GM23338 (cell line): ENCODE results near the gene PTPRZ1. TPM values are rescaled to one million over a fixed set of nuclear protein-coding genes. Genes with fewer than 3 reads are reported as not detected.

Experiments used
- ATAC-seq: fragments of 200-7000 bp; cut with Tn5 transposase; 3 replicates; pipeline ENCODE4 v1.9.1; 2020
- DNase-seq: peaks from one replicate; pipeline ENCODE4 v3.0.0-alpha.2; 2015; ENCODE audit warnings: low spot score
- H2AFZ ChIP-seq: fragments of 200-600 bp; sonication (generic); 2 replicates; pipeline ENCODE4 v1.8.0; 2016; ENCODE audit warnings: antibody characterized with exemption, mild to moderate bottlenecking, moderate library complexity
- H3F3A ChIP-seq: fragments of 200-600 bp; sonication (generic); replicated peaks from 2 replicates; pipeline ENCODE4 v1.8.0; 2017; ENCODE audit warnings: antibody characterized with exemption, mixed run types, low read depth
- H3K27ac ChIP-seq: fragments of 200-600 bp; sonication (generic); 2 replicates; pipeline ENCODE4 v1.6.1; 2016; ENCODE audit warnings: low read depth
- H3K27me3 ChIP-seq: fragments of 200-600 bp; sonication (generic); 2 replicates; pipeline ENCODE4 v1.8.0; 2016; ENCODE audit warnings: mild to moderate bottlenecking, mixed run types, moderate library complexity; ENCODE audit not compliant: insufficient read depth
- H3K36me3 ChIP-seq: fragments of 200-600 bp; sonication (generic); 2 replicates; pipeline ENCODE4 v1.8.0; 2016; ENCODE audit warnings: mild to moderate bottlenecking; ENCODE audit not compliant: insufficient read depth
- H3K4me1 ChIP-seq: fragments of 200-600 bp; sonication (generic); 2 replicates; pipeline ENCODE4 v1.8.0; 2016; ENCODE audit warnings: mild to moderate bottlenecking, moderate library complexity; ENCODE audit not compliant: insufficient read depth
- H3K4me2 ChIP-seq: fragments of 200-600 bp; sonication (generic); 2 replicates; pipeline ENCODE4 v1.7.1; 2017; ENCODE audit warnings: mixed run types
- H3K4me3 ChIP-seq: fragments of 200-600 bp; sonication (generic); 2 replicates; pipeline ENCODE4 v1.6.1; 2016; ENCODE audit warnings: mixed run types
- H3K79me2 ChIP-seq: fragments of 200-600 bp; sonication (generic); replicated peaks from 2 replicates; pipeline ENCODE4 v1.8.0; 2017; ENCODE audit warnings: mild to moderate bottlenecking; ENCODE audit not compliant: insufficient read depth
- H3K9me2 ChIP-seq: fragments of 200-600 bp; sonication (generic); 2 replicates; pipeline ENCODE4 v1.8.0; 2017; ENCODE audit not compliant: insufficient read depth
- H4K20me1 ChIP-seq: fragments of 200-600 bp; sonication (generic); replicated peaks from 2 replicates; pipeline ENCODE4 v1.8.0; 2017; ENCODE audit warnings: mild to moderate bottlenecking; ENCODE audit not compliant: insufficient read depth
- H3K27ac Mint-ChIP-seq: 2 replicates; pipeline ENCODE4 v1.8.0; 2020; ENCODE audit warnings: inconsistent platforms, mild to moderate bottlenecking, moderate library complexity, mixed read lengths
- H3K27me3 Mint-ChIP-seq: 3 replicates; pipeline ENCODE4 v1.8.0; 2022; ENCODE audit warnings: low read depth, mild to moderate bottlenecking, moderate library complexity, mixed read lengths, inconsistent platforms; ENCODE audit not compliant: insufficient read depth, poor library complexity
- H3K36me3 Mint-ChIP-seq: 3 replicates; pipeline ENCODE4 v1.8.0; 2021; ENCODE audit warnings: low read depth, mild to moderate bottlenecking, inconsistent platforms, moderate library complexity, mixed read lengths
- H3K4me1 Mint-ChIP-seq: 3 replicates; pipeline ENCODE4 v1.8.0; 2020; ENCODE audit warnings: mild to moderate bottlenecking, inconsistent platforms, mixed read lengths
- H3K4me3 Mint-ChIP-seq: 3 replicates; pipeline ENCODE4 v1.8.0; 2021; ENCODE audit warnings: moderate library complexity, mild to moderate bottlenecking, inconsistent platforms, mixed read lengths
- H3K9me3 Mint-ChIP-seq: 3 replicates; pipeline ENCODE4 v1.8.0; 2020; ENCODE audit warnings: moderate library complexity, mild to moderate bottlenecking, inconsistent platforms, mixed read lengths
- CREB1 ChIP-seq: fragments of 250-450 bp; sonication (Bioruptor Pico); IDR thresholded peaks from 2 replicates; pipeline ENCODE4 v1.5.0; 2020; ENCODE audit warnings: low read depth, mild to moderate bottlenecking, moderate library complexity
- EZH2 ChIP-seq: fragments of 200-600 bp; sonication (generic); IDR thresholded peaks from one replicate; pipeline ENCODE4 v1.8.0; 2017; ENCODE audit warnings: antibody characterized with exemption, mild to moderate bottlenecking, low read depth; ENCODE audit not compliant: unreplicated experiment
- EZH2phosphoT487 ChIP-seq: fragments of 200-600 bp; sonication (generic); IDR thresholded peaks from one replicate; pipeline ENCODE4 v1.8.1; 2018; ENCODE audit warnings: antibody characterized with exemption; ENCODE audit not compliant: unreplicated experiment
- JUNB ChIP-seq: IDR thresholded peaks from one replicate; pipeline ENCODE4 v1.6.1; 2016; ENCODE audit warnings: antibody characterized with exemption; ENCODE audit not compliant: unreplicated experiment
- NANOG ChIP-seq: IDR thresholded peaks from 2 replicates; pipeline ENCODE4 v1.6.1; 2016; ENCODE audit warnings: antibody characterized with exemption, borderline replicate concordance
- POLR2AphosphoS5 ChIP-seq: IDR thresholded peaks from 2 replicates; pipeline ENCODE4 v1.6.1; 2016; ENCODE audit warnings: antibody characterized with exemption, low read depth
- ZNF331 ChIP-seq: fragments of 250-450 bp; sonication (Bioruptor Pico); IDR thresholded peaks from 2 replicates; pipeline ENCODE4 v1.5.0; 2020; ENCODE audit warnings: low read depth, mild to moderate bottlenecking, moderate library complexity
- polyA plus RNA-seq: library from polyadenylated mRNA; unstranded; fragments of >200 nt; fragmentation: Nextera tagmentation; extraction: Ambion mirVana; gene quantifications from 2 replicates; pipeline ENCODE4 v1.2.1, GENCODE V29; 2016
- total RNA-seq: library from RNA; depleted of rRNA; stranded (reverse); fragments of >200 nt; shearing (Covaris generic); gene quantifications from 2 replicates; pipeline ENCODE4 v1.2.3, GENCODE V29; 2014
- TF ChIP-seq, protein P1 (sequence below), 2 experiments: fragments of 200-600 bp in 1 of 2; sonication (generic) in 1 of 2; conservative IDR thresholded peaks; 2 replicates each; pipeline versions ENCODE4 v1.5.1 to v1.6.1; 2016 to 2017; ENCODE audit warnings: antibody characterized with exemption in 2 of 2, low read depth in 2 of 2, mild to moderate bottlenecking in 2 of 2, moderate library complexity in 1 of 2
- TF ChIP-seq, protein P2 (sequence below): IDR thresholded peaks from 2 replicates; pipeline ENCODE4 v1.6.1; 2016; ENCODE audit warnings: antibody characterized with exemption
- TF ChIP-seq, protein P3 (sequence below): fragments of 250-450 bp; sonication (Bioruptor Pico); IDR thresholded peaks from 2 replicates; pipeline ENCODE4 v1.5.0; 2020; ENCODE audit warnings: mild to moderate bottlenecking, moderate library complexity
- TF ChIP-seq, protein P4 (sequence below): IDR thresholded peaks from one replicate; pipeline ENCODE4 v1.6.1; 2018; ENCODE audit warnings: antibody characterized with exemption; ENCODE audit not compliant: unreplicated experiment

Gene PTPRZ1
- total and polyA plus RNA-seq, 2 experiments from 2014 or later, result 160 to 230 TPM

GRCh38 chr7:121945480-121946236 lies 72.7 kb downstream of the PTPRZ1 start:
- no peaks in the 10 kb centered on the region for H3F3A ChIP-seq
- no peaks in the 10 kb centered on the region for H4K20me1 ChIP-seq
- no peak overlapping the region for H3K4me3 ChIP-seq
- H3K27ac Mint-ChIP-seq, result peak overlapping the region; percentile 77
- TF ChIP-seq, protein P1, sequence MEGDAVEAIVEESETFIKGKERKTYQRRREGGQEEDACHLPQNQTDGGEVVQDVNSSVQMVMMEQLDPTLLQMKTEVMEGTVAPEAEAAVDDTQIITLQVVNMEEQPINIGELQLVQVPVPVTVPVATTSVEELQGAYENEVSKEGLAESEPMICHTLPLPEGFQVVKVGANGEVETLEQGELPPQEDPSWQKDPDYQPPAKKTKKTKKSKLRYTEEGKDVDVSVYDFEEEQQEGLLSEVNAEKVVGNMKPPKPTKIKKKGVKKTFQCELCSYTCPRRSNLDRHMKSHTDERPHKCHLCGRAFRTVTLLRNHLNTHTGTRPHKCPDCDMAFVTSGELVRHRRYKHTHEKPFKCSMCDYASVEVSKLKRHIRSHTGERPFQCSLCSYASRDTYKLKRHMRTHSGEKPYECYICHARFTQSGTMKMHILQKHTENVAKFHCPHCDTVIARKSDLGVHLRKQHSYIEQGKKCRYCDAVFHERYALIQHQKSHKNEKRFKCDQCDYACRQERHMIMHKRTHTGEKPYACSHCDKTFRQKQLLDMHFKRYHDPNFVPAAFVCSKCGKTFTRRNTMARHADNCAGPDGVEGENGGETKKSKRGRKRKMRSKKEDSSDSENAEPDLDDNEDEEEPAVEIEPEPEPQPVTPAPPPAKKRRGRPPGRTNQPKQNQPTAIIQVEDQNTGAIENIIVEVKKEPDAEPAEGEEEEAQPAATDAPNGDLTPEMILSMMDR (conservative IDR thresholded peaks at IDR 0.05; ENCODE audit: low read depth in 2 of 2), result no peak
- TF ChIP-seq, protein P2, sequence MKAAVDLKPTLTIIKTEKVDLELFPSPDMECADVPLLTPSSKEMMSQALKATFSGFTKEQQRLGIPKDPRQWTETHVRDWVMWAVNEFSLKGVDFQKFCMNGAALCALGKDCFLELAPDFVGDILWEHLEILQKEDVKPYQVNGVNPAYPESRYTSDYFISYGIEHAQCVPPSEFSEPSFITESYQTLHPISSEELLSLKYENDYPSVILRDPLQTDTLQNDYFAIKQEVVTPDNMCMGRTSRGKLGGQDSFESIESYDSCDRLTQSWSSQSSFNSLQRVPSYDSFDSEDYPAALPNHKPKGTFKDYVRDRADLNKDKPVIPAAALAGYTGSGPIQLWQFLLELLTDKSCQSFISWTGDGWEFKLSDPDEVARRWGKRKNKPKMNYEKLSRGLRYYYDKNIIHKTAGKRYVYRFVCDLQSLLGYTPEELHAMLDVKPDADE, result no peak
- TF ChIP-seq, protein P3, sequence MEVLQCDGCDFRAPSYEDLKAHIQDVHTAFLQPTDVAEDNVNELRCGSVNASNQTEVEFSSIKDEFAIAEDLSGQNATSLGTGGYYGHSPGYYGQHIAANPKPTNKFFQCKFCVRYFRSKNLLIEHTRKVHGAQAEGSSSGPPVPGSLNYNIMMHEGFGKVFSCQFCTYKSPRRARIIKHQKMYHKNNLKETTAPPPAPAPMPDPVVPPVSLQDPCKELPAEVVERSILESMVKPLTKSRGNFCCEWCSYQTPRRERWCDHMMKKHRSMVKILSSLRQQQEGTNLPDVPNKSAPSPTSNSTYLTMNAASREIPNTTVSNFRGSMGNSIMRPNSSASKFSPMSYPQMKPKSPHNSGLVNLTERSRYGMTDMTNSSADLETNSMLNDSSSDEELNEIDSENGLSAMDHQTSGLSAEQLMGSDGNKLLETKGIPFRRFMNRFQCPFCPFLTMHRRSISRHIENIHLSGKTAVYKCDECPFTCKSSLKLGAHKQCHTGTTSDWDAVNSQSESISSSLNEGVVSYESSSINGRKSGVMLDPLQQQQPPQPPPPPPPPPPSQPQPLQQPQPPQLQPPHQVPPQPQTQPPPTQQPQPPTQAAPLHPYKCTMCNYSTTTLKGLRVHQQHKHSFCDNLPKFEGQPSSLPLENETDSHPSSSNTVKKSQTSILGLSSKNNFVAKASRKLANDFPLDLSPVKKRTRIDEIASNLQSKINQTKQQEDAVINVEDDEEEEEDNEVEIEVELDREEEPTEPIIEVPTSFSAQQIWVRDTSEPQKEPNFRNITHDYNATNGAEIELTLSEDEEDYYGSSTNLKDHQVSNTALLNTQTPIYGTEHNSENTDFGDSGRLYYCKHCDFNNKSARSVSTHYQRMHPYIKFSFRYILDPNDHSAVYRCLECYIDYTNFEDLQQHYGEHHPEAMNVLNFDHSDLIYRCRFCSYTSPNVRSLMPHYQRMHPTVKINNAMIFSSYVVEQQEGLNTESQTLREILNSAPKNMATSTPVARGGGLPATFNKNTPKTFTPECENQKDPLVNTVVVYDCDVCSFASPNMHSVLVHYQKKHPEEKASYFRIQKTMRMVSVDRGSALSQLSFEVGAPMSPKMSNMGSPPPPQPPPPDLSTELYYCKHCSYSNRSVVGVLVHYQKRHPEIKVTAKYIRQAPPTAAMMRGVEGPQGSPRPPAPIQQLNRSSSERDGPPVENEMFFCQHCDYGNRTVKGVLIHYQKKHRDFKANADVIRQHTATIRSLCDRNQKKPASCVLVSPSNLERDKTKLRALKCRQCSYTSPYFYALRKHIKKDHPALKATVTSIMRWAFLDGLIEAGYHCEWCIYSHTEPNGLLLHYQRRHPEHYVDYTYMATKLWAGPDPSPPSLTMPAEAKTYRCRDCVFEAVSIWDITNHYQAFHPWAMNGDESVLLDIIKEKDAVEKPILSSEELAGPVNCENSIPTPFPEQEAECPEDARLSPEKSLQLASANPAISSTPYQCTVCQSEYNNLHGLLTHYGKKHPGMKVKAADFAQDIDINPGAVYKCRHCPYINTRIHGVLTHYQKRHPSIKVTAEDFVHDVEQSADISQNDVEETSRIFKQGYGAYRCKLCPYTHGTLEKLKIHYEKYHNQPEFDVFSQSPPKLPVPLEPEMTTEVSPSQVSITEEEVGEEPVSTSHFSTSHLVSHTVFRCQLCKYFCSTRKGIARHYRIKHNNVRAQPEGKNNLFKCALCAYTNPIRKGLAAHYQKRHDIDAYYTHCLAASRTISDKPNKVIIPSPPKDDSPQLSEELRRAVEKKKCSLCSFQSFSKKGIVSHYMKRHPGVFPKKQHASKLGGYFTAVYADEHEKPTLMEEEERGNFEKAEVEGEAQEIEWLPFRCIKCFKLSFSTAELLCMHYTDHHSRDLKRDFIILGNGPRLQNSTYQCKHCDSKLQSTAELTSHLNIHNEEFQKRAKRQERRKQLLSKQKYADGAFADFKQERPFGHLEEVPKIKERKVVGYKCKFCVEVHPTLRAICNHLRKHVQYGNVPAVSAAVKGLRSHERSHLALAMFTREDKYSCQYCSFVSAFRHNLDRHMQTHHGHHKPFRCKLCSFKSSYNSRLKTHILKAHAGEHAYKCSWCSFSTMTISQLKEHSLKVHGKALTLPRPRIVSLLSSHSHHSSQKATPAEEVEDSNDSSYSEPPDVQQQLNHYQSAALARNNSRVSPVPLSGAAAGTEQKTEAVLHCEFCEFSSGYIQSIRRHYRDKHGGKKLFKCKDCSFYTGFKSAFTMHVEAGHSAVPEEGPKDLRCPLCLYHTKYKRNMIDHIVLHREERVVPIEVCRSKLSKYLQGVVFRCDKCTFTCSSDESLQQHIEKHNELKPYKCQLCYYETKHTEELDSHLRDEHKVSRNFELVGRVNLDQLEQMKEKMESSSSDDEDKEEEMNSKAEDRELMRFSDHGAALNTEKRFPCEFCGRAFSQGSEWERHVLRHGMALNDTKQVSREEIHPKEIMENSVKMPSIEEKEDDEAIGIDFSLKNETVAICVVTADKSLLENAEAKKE, result no peak
- TF ChIP-seq EZH2phosphoT487 (no peak), EZH2 (no peak), POLR2AphosphoS5 (no peak), ZNF331 (CRISPR knock-in tag) (no peak), JUNB (no peak), NANOG (no peak), CREB1 (CRISPR knock-in tag) (no peak)
- TF ChIP-seq, protein P4, sequence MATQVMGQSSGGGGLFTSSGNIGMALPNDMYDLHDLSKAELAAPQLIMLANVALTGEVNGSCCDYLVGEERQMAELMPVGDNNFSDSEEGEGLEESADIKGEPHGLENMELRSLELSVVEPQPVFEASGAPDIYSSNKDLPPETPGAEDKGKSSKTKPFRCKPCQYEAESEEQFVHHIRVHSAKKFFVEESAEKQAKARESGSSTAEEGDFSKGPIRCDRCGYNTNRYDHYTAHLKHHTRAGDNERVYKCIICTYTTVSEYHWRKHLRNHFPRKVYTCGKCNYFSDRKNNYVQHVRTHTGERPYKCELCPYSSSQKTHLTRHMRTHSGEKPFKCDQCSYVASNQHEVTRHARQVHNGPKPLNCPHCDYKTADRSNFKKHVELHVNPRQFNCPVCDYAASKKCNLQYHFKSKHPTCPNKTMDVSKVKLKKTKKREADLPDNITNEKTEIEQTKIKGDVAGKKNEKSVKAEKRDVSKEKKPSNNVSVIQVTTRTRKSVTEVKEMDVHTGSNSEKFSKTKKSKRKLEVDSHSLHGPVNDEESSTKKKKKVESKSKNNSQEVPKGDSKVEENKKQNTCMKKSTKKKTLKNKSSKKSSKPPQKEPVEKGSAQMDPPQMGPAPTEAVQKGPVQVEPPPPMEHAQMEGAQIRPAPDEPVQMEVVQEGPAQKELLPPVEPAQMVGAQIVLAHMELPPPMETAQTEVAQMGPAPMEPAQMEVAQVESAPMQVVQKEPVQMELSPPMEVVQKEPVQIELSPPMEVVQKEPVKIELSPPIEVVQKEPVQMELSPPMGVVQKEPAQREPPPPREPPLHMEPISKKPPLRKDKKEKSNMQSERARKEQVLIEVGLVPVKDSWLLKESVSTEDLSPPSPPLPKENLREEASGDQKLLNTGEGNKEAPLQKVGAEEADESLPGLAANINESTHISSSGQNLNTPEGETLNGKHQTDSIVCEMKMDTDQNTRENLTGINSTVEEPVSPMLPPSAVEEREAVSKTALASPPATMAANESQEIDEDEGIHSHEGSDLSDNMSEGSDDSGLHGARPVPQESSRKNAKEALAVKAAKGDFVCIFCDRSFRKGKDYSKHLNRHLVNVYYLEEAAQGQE, result no peak
- H3K9me3 Mint-ChIP-seq, result no peaks in the 10 kb centered on the region
- H3K4me1 ChIP-seq, result peaks cover 32% of the 10 kb centered on the region
- no peak overlapping the region for H3K4me2 ChIP-seq
- H3K9me2 ChIP-seq, result no peaks in the 10 kb centered on the region
- peaks cover 39% of the 10 kb centered on the region for H3K36me3 Mint-ChIP-seq
- H3K36me3 ChIP-seq, result no peaks in the 10 kb centered on the region
- ATAC-seq (no peak; the same call in 2 of the 3 replicates), DNase-seq (no peak)
- no peaks in the 10 kb centered on the region for H3K27me3 Mint-ChIP-seq
- H2AFZ ChIP-seq, result no peak overlapping the region
- peak overlapping the region; percentile 70 for H3K27ac ChIP-seq
- no peak overlapping the region for H3K4me3 Mint-ChIP-seq
- peaks cover 51% of the 10 kb centered on the region for H3K4me1 Mint-ChIP-seq
- no peaks in the 10 kb centered on the region for H3K27me3 ChIP-seq
- H3K79me2 ChIP-seq, result peaks cover 70% of the 10 kb centered on the region
